Glomerular visceral epithelial cell (primary cell): ENCODE data around the gene EEPD1.
"Not testable (repeated sequence)": the region's sequence is repeated elsewhere in the genome, so short reads cannot be mapped to it uniquely, and the experiment has no call there.

Source experiments
- DNase-seq: peaks from one replicate; pipeline ENCODE4 v3.0.0-alpha.2; 2016; ENCODE audit errors: extremely low spot score

Gene EEPD1

DNA sequence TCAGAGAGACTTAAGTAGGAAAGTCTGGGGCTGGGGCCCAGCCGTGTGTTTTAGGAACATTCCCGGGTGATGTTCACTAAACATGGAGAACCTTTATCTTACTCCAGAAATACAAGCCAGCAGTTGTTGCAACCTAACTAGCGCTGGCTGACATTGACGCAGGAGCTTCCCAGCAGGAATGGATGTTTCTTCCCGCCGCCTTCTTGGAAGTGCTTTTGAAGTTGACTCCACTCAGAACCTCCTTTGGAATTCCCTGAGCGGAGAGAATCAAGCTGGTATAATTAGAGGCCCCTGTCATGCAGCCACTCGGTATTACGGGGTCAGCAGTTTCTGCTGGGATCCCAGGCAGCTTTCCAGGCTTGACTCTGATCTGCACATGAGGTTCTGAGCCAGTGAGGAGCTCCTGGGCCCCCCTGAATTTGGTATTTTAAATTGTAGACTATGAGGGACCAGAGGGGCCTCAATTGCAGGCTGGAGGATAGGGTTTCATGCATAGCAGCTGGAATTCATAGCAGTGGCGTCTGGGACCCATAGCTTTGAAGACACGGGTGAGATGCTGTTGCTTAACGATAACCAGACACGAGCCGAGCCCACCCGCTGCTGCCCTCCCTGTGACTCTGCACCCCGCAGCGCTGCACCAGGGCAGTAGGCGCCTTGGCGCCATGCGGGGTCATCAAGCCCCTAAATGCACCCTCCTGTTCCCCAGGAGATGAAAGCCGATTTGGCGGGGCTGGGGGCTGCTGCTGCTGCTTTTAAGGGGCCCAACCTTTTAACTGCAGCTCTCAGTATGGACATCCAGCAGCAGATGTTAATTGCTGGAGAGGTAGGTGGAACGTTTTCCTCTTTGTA lies 61.8 kb downstream of the EEPD1 start:
- DNase-seq, result no peak

DNA sequence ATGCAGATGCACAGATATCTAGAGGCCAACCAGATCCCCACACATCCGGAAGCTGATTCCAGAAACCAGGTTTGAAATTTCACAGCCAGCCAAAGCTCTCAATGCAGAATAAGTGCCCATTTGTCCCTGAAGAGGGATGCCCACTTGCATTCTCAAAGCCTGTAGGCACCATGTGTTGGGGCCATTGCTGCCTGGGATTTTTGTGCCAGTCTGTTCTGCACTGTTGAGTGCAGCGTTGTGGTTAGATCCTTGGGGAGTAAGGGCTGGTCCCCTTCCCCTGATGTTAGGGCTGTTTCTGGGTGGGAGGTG lies 62.4 kb downstream of the EEPD1 start:
- DNase-seq, result no peak

DNA sequence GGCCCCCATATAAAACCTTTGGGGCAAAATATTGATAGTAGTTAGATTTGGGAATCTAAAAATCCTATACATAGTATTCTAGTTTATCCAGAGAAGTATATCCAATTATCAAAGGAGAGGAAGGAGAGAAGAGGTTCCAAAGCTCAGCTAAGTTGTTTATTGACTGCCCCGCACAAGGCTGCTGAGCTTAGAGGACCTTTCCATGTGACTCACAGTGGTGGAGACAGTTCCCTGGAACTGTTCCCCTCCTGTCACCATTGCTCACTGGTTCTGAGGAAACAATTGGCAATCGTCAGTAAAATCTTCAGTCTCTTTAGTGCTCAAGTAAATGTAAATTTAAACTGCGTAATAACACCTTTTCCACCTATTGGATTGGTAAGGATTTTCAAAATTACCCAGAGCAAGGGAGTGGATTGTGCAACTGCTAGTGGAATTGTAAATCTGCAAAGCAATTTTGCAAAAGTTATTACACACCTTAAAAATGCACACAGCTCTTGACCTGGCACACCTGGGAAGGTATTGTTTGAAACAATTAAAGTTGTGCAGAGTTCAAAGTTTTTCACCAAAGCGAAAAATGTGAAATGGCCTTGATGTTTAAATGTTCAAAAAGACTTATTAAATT lies 63.1 kb downstream of the EEPD1 start:
- DNase-seq, result no peak

DNA sequence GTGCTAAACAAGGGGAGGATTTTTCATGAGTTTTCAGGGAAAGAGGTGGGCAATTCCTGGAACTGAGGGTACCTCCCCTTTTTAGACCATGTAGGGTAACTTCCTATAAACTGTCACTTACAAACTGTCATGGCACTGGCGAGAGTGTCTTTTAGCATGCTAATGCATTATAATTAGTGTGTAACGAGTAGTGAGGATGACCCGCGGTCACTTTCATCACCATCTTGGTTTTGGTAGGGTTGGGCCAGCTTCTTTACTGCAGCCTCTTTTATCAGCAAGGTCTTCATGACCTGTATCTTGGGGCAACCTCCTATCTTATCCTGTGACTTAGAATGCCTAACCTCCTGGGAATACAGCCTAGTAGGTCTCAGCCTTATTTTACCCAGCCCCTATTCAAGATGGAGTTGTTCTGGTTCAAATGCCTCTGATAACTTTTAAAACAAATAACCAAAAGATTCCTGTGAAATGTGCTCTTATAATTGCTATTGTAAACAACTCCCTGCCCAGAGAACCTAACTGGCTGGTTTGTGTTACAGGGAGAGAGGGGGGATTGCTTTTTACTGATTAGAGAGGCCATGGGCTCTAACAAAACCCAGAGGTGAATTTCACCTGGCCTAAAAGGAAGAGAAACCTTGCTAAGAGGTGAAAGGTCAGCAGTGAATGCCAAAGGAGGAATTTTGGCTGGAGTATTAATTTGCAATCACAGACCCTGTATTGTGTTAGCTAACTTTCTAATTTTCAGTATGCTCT lies 64.3 kb downstream of the EEPD1 start:
- no peak for DNase-seq

DNA sequence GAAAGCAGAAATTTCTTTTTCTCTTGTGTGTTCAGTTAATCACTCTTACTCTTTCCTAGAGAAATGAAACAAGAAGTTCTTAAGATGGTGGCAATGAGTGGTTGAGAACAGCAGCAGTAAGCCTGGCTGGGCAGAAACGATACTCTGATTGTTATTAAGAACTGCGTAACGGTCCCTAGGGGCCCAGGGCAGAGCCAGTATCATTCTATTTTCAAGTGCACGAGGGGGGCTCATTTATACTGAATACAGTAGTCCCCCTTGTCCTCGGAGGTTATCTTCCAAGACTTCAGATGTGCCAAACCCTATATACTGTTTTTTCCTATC lies 64.9 kb downstream of the EEPD1 start:
- DNase-seq, result no peak

DNA sequence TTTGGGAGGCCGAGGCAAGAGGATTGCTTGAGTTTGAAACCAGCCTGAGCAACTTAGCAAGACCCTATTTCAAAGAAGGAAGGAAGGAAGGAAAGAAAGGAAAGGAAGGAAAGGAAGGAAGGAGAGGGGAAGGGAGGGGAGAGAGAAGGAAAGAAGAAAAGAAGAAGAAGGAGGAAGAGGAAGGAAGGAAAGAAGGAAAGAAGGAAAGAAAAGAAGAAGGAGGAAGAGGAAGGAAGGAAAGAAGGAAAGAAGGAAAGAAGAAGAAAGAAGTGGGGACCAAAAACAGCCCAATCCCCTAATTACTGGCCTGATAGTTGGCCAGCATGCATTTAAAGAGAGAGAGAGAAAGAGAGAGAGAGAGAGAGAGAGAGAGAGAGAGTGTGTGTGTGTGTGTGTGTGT lies 66.4 kb downstream of the EEPD1 start:
- no peak for DNase-seq

DNA sequence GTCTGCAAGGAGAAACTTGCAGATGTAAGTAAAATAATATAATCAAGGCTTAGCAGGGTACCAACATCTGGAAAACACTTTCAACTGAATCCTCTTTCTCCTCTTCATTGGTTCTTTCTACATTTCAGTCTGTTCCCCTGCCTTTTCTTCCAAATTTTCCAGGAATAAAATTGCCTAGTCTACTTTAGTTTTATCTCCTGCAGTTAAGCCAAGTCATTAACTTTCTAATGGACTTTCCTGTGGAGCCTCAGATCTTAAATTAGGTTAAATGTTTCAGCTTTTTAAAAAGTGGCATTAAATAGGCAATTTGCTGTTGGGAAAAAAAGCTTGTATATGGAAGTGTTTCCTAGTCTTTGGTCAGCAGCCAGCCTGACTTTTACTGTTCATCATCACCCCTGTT lies 70.8 kb downstream of the EEPD1 start:
- DNase-seq, result no peak

DNA sequence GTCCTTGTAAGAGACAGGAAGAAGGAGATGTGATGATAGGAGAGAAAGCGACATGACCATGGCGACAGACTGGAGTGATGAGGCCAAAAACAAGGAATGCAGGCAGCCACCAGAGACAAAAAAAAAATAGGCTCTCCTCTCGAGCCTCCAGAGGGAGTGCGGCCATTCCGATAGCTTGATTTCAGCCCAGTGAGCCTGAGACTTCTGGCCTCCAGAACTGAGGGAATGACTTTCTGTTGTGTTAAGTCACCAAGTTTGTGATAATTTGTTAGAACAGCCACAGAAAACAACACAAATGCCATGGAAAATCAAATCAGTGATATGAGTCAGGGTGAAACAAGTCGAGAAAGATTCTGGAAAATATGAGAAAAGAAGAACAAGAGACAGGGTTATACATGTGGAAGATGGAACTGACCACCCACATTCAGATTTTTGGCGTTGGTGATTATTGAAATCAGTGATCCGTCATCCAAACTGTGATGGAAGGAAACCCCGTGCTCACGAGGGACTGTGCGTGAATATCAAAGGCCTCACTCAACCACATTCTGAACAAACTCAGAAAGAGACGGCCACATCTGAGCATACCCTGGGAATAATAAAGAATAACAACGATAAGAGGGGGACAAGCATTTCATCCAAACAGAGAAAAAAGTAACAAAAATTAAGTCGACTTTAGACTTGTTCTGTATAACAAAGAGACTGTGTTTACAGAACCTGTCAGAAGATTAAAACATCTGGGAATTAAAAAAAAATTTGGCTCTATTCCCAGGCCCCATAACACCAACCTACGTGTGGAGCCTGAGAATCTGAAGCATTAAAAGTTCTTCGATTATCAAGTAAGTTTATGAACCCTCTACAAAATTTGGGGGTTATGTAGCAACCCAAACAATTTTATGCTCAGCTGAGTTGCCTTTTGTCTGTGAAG lies 72.1 kb downstream of the EEPD1 start:
- DNase-seq, result no peak

DNA sequence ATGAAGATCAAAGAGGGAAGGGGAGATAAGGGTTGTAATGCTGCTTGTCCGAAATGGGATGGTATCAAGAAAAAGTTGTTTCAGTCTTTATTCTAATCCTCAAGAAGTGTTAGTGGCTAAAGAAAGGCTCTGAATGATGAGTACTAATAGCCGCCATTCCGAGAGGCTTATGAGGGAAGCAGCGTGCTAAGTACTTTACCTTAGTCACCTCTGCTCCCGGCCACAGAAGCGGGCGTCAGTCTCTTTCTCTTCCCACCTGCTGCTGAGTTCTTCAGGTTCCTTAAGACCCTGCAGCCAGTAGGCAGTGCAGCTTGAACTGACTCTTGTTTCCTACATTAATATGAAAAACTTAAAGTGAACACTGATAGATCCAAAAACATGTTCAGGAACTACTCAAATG lies 73.1 kb downstream of the EEPD1 start:
- no peak for DNase-seq

DNA sequence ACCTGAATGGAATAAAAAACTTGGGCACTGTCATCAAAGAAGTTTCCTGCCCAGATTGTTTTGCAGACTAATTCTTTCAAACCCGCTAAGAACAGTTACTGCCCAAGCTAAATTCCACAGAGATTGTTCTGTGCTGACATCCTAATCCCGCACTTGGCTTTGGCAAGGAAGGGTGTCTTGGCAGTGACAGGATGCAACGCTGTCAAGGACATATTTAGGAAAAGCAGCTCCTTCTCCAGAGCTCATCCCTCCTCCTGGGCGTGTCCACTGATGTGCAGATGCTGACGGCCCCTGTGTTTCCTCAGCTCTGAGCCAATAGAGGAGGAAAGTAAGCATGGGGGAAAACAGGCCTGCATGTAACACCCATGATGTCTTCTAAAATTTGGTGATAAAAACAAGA lies 74.2 kb downstream of the EEPD1 start:
- no peak for DNase-seq

DNA sequence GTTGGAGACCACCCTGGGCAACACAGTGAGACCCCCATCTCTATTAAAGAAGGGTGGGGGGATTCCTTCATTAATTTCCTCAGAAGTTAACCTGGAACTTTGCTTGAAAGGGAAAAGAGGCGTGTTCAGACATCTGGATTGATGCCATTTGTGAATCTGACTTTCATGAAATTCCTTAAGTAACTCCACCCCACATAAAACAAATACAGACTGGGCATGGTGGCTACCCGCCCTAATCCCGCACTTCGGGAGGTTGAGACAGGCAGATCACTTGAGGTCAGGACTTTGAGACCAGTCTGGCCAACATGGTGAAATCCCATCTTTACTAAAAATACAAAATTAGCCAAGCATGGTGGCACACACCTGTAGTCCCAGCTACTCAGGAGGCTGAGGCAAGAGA lies 75.0 kb downstream of the EEPD1 start:
- DNase-seq, result no peak

DNA sequence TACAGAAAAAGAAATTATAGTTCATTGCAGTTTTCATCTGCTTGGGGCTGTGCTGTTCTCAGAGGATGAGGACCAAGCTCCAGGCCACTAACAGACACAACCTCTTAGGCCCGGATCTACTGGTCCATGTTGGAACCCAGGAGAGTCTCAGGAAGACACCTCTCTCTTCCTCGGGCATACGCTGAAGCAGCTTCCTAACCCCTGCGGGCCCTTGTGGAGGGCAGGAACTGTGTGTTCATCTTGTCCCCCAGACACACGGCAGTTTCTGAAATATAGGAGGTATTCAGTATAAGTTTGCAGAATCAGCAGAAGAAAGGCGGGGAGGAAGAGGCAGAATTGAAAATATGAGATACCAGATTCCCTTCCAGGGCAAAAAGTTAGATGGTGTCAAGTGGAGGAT lies 78.4 kb downstream of the EEPD1 start:
- DNase-seq, result no peak

DNA sequence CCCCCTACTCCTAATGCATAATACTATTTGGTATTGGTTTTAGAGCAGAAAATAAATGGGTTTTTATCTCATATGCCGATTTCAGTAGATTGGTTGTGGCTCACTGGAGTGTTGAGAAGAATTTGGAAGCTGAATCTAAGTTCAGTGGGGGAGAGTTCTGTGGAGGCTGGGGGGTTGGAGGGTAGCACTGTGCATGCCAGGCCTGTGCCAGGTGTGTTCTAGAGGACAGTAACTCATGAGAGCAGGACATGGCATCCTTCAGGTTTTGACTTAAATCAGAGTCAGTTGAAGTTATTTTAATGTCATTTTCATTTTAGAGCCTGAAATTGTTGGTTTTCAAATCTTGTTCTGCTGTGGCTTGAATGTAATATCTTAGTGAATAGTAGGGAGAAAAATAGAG lies 79.5 kb downstream of the EEPD1 start:
- DNase-seq, result no peak

DNA sequence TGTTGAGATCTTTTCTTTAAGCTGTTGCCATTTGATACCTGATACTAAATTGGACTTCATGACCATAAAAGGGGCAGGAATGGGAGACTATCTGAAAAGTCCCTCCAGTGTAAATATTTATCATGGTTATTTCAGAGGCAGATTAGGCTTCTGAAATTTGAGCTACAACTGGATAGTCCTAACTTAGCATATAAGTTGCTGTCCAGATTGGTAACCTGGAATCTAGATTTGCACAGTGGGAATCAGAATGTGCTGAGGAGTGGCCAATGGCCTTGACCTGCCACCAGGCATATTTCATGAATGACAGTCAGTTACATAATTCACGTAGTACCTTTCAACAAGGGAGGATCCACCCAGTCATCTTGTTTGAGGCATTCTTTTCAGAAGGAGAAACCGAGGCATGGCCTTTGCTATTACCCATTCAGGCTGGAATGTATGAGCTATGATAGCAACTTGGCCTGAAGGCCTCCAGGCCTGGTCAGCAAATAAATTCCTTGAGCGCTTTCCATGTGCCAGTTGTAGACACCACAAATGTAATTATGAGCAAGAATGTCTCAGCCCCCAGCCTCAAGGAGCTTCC lies 80.0 kb downstream of the EEPD1 start:
- DNase-seq, result no peak

DNA sequence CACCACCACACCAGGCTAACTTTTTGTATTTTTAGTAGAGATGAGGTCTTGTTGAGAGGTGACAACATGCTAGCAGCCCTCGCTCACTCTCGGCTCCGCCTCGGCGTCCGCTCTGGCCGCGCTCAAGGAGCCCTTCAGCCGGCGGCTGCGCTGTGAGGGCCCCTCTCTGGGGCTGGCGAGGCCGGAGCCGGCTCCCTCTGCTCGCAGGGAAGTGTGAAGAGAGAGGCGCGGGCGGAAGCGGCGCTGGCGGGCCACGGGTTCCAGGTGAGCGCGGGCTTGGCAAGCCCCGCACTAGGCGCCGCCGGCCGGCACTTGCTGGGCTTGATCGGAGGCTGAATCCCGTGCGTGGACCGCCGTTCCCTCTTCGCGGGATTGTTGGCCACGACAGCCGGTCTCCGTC lies 83.0 kb downstream of the EEPD1 start:
- no peak for DNase-seq

DNA sequence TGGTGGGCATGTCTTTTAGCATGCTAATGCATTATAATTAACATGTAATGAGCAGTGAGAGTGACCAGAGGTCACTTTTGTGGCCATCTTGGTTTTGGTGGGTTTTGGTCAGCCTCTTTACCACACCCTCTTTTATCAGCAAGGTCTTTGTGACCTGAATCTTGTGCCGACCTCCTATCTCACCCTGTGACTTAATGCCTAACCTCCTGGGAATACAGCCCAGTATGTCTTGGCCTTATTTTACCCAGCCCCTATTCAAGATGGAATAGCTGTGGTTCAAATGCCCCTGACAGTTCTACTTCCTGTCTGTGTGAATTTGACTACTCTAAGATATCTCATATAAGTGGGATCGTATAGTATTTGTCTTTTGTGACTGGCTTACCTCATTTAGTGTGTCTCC lies 85.1 kb downstream of the EEPD1 start:
- DNase-seq, result no peak

DNA sequence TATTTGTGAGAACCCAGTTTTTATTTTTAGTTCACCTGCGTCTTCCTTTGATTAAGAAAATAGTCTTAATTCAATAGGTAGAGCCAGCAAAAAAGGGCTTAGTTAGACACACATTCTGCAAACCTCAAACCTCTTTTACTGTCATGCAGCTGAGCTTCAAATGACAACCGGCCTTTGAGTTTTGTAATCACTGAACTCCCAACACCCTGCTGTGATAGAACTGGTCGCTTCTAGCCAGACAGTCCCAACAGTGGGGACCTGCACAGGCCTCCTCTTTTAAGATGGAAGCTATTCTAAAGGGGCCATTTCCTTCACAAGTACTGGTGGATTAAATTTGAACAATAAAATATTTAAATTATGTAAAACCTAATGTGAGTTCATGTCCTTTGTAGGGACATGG lies 90.3 kb downstream of the EEPD1 start:
- DNase-seq, result not testable (repeated sequence)

DNA sequence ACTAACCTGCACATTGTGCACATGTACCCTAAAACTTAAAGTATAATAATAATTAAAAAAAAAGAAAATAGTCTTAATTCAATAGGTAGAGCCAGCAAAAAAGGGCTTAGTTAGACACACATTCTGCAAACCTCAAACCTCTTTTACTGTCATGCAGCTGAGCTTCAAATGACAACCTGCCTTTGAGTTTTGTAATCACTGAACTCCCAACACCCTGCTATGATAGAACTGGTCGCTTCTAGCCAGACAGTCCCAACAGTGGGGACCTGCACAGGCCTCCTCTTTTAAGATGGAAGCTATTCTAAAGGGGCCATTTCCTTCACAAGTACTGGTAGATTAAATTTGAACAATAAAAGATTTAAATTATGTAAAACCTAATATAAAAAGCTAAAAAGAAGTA lies 90.9 kb downstream of the EEPD1 start:
- DNase-seq, result not testable (repeated sequence)

DNA sequence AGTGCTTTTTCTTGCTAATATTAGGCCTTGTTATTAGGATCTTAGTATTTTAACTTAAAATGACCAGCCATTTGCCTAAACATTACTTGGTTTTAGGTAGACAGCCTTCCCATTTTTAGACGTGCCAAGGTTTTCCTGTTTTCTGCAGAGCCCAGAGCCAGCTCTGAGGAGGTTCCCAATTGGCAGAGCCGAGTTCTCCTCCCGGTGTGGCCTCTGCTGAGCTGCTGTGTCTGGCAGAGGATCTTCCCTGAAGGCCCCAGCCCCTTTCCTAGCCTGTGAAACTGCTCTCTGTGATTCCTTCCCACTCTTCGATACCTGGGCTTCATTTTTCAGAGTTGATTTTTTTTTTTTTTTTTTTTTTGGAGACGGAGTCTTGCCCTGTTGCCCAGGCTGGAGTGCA lies 91.4 kb downstream of the EEPD1 start:
- DNase-seq, result no peak

DNA sequence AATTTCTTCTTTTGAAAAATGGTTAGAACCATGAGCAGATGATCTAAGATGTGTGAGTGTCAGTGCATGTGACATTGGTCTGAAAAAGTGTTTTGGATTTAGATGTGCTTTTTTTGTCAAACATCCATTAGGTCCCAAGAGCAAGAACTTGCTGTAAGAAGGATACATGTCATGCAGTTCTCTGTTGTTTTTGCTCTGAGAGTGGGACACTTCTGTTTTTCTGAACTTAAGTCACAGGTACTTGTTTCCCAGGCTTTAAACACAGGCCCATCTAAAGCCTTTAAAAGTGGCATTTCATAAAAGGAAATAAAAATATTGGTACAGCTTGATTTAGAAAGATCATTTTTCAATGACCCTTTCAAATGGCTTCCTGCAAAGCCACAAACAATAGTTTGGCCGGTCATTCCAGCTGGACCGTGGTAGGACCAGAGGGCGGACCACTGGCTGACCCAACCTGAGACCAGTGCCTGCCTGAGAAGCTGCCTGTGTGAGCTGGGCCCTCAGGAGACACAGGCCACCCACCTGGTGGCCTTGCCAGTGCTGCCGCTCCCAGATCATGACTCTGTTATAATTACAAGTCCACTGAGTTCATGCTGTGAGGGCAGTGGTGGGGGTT lies 92.7 kb downstream of the EEPD1 start:
- no peak for DNase-seq

DNA sequence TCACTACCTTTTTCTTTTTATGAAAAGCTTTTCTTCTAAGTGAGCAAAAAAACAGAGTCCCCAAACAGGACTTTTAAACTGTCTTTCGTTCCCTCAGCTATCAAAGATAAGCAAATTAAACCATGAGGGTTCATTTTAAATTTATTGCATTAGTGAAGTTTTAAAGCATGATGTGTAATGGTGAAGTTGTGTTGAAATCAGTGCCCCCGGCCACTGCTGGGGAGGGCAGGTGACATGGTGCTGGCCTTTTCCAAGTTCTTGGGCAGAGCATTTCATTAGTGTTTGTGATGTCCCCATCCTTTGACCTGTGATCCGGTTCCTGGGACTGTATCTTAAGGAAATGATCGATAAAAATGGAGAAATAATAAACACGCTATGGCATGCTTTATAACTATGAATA lies 96.0 kb downstream of the EEPD1 start:
- DNase-seq, result no peak
